T47D (cell line): ENCODE results near the gene IGDCC3.

ENCODE experiments used
- DNase-seq, 2 experiments: peaks; one replicate each; pipeline versions ENCODE4 v3.0.0 to v3.0.0-alpha.2; 2011 to 2012; ENCODE audit warnings: low read depth in 1 of 2, low spot score in 1 of 2
- JUND ChIP-seq: IDR thresholded peaks from 2 replicates; pipeline ENCODE4 v1.6.1; 2012; ENCODE audit warnings: low read depth
- in situ Hi-C: cut with HindIII; loops from 2 replicates; pipeline ENCODE4 v1.10.0; 2016; ENCODE audit warnings: low sequenced_read_pairs, low pct_unique_long_range_greater_than_20kb

The IGDCC3 gene

DNA sequence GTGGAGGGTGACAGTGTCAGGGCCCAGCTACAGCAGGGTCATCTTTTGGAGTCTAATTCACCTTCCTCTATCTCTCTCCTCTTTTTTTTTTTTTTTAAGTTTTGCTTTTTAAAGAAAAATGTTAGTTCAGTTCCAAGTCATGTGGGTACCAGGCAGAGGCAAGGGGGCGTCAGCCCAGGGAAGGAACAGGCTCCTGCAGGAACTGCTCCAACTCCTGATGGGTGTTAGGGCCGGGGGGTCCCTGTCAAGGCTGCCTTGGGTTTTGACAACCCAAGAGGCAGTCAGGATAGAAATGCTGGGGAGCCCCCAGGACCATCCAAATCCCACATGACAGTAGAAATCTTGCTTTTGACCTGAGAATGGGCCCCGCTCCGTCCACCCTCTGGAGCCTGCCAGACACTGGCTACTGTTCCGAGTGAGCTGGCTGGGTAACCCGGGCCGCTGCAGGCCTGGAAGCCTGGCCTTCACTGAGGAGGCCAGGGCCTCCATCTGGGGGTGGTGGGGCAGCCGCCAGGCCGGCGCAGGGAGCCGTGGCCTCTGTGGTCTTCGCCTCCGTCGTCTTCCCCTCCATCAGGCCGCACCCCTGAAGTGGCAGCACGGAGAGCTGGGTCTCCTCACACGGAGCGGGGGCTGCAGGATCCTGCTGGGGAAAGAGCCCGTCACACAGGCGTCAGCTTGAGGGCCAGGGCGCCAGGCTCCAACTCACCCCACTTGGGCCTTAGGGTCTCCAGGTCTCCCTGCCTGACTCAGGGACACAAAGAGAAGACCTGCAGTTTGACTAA, 49.1 kb downstream of the IGDCC3 start:
- no peak for TF ChIP-seq JUND
- in situ Hi-C loops: no loop called here

DNA sequence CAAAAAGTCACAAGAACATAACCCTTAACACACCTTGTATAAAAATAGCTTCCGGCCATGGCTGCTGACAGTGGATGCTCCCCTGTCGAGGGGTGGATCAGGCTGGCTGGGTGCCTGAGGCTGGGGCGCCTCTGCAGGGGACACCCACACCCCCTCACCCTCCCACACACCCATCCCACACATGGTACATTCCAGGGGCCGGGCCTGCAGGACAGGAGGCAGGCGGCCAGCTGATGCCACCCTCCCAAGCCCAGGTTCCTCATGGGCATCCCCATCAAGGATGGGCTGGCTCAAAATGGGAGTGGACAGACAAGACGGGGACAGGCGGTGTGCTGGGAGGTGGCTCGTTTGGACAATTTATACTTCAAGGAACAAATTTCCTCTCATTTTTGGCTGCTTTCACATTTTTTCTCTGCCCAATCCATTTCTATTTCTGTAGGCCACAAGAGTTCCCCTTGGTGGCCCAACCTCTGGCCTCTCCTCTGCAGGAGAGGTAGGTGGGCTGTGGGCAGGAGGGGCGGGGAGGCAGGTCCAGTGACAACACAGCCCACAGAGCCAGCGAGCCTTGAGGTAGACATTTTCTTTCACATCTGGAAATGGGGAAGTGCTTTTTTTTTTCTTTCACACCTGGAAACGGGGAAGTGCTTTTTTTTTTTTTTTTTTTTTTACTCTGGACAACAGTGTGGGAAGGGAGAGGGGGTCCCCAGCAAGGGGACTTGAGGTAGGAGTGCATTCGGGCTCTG, 50.0 kb downstream of the IGDCC3 start:
- no peak for DNase-seq
- in situ Hi-C loops: no loop called here
- TF ChIP-seq JUND: no peak

More for the DNA sequence above, 49.1 kb downstream of the IGDCC3 start:
- DNase-seq: no peak

DNA sequence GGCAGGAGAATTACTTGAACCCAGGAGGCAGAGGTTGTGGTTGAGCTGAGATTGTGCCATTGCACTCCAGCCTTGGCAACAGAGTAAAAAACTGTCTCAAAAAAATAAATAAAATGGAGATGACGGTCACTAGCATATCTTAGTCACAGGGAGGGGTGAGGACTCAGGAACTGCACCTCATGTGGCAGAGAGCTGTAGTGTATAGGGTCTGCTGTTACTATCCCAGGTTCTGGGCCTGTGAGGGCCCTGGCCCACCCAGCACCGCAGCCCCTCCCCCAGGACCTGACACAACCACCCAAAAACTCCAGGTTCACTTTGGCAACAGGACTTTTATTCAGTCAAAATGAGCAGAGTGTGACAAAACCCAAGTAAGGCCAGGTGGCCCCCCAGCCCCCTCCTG, 51.0 kb downstream of the IGDCC3 start:
- in situ Hi-C loops: no loop called here

DNA sequence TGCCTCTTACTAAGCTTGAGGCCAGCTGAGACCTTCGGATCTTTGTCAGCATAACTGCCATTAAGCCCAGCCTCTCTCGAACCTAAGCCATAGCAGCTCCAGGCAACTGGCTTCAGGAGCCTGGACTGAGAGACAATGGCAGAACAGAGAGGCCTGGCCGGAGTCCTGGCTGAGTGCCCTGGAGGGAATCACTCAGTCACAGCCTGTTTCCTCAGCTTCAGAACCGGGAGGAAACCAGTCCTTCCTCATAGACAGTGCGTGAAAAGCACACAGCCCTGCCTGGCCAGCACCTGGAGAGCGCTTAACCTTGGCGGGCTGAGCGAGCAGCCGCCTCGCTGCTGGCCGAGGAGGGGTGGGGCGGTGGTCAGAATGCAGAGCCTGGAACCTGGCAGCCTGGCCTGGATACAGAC, 51.7 kb downstream of the IGDCC3 start:
- TF ChIP-seq JUND: no peak
- in situ Hi-C loops: no loop called here
- peak; percentile 52 to 63 for DNase-seq

More for the DNA sequence above, 51.0 kb downstream of the IGDCC3 start:
- TF ChIP-seq JUND: no peak
- no peak for DNase-seq

DNA sequence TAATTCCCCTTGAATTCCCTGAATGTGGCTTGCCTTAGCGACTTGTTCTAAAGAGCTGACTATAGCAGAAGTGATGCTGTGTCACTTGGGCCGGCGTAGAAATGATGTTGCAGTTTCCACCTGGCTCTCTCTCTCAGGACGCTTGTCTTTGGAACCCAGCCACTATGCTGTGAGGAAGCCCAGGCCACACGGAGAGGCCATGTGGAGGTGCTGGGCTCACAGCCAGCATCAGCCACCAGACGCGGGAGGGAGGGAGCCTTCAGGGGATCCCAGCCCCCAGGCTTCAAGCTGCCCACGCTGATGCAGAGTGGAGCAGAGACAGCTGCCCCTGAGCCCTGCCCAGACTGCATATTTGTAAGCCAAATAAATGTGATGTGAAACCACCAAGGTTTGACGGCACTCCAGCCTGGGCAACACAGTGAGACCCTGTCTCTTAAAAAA, 54.7 kb downstream of the IGDCC3 start:
- TF ChIP-seq JUND: no peak
- DNase-seq: no peak
- in situ Hi-C loops: no loop called here

DNA sequence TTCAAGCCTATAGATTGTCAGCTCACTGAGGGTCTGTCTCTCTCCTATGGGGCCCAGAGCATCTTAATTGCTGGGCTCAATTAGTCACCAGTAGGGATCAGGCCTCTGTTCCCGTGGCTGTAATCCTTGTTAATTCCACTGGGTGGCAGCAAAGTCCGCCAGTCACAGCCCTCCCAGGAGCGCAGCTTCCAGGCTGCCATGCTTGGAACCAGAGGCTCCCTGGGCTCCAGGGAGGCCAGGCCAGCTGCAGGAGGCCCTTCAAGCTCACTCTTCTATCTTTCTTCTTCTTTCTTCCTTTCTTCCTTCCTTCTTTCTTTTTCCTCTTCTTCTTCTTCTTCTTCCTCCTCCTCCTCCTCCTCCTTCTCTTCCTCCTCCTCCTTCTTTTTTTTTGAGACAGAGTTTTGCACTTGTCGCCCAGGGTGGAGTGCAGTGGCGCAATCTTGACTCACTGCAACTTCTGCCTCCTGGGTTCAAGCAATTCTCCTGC, 58.9 kb downstream of the IGDCC3 start:
- in situ Hi-C loops: no loop called here
- no peak for TF ChIP-seq JUND
- peak; percentile 82 for DNase-seq

DNA sequence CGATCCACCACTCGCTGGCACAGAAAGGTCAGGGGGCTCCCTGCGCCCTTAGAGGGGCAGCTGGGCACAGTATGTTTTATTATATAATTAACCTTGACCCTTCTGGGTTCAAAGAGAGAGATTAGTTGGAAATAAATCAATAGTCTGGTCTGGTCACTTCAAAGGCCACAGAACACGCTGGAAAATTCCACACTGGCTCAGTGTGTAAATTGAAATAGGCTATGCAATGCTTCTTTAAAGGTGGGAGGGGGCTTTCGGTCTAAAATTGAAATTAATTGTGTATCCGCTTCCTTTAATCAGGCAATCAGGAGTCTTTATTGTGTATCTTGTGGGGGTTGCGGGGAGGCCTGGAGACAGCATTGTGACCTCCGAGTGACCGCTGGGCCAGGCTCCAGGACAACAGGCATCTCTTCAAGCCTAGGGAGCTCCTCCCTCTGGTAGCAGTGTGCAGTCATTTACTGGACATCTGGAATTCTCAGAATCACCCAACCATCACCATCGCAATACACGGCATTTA, 65.3 kb downstream of the IGDCC3 start:
- in situ Hi-C loops: no loop called here
- no peak for DNase-seq
- no peak for TF ChIP-seq JUND

DNA sequence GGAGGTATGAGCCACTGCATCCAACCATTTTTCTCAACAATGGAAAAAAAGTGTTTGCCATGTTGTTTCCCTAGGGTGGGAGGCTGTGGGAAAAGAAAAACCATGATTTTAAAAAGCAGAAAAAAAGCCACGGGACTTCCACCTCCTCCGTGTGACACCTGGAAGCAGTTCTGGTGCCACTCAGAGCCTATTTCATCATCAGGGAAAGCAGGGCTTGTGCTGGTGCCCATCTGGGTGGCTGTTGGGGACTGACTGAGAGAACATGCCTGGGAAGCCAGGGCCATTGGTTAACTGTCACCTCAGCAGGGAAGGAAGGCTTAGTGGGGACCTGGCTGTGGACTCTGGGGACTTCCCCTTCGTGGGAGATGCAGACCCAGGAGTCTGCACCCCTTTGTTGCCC, 66.0 kb downstream of the IGDCC3 start:
- TF ChIP-seq JUND: no peak
- DNase-seq: no peak
- in situ Hi-C loops: no loop called here

DNA sequence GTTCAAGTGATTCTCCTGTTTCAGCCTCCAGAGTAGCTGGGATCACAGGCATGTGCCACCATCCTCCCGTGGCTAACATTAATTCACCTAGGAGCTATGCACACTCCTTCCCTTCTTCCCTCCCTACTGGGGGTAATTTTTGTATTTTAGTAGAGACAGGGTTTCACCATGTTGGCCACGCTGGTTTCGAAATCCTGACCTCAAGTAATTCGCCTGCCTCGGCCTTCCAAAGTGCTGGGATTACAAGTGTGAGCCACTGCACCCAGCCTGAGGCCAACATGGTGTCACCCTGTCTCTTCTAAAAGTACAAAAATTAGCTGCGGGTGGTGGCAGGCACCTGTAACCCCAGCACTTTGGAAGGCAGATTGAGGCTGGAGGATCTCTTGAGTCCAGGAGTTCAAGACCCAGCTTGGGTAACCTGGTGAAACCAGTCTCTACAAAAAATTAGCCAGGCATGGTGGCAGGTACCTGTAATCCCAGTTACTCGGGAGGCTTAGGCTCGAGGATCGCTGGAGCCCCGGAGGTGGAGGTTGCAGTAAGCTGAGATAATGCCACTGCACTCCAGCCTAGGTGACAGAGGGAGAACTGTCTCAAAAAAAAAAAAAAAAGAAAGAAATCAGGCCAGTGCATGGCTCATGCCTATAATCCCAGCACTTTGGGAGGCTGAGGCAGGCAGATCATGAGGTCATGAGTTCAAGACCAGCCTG, 67.2 kb downstream of the IGDCC3 start:
- no peak for DNase-seq
- no peak for TF ChIP-seq JUND
- in situ Hi-C loops: no loop called here

DNA sequence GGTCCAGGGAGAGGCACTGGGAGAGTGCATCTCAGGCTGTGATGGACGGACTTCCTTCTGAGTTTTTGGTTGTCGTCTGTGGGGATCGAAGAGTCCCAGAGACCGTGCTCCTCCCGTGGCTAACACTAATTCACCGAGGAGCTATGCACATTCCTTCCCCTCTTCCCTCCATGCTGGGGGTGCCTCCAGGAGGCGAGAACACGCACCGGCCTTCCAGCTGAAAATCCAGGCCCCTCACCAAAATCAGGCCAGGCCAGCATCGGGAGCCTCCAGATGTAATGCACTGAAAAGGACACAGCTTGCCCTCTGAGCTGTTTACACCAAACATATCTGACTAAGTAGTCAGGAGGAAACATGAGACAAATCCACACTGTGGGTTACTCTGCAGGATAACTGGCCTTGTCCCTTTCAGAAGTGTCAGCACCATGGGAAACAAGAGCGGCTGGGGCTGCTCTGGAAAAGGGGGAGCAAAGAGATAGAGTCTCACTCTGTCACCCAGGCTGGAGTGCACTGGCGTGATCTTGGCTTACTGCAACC, 67.9 kb downstream of the IGDCC3 start:
- in situ Hi-C loops: no loop called here

DNA sequence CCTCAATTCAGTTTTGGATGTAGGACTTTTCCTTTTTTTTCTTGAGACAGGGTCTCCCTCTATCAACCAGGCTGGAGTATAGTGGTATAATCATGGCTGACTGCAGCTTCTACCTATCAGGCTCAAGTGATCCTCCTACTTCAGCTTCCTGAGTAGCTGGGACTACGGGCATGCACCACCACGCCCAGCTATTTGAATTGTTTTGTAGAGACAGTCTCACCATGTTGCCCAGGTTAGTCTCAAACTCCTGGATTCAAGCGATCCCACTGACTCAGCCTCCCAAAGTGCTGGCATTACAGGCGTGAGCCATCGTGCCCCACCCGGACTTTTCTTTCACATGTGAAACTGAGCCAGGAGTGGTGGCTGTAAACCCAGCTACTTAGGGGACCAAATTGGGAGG, 69.8 kb downstream of the IGDCC3 start:
- no peak for DNase-seq
- in situ Hi-C loops: no loop called here
- no peak for TF ChIP-seq JUND

More for the DNA sequence above, 67.9 kb downstream of the IGDCC3 start:
- DNase-seq: no peak
- no peak for TF ChIP-seq JUND

DNA sequence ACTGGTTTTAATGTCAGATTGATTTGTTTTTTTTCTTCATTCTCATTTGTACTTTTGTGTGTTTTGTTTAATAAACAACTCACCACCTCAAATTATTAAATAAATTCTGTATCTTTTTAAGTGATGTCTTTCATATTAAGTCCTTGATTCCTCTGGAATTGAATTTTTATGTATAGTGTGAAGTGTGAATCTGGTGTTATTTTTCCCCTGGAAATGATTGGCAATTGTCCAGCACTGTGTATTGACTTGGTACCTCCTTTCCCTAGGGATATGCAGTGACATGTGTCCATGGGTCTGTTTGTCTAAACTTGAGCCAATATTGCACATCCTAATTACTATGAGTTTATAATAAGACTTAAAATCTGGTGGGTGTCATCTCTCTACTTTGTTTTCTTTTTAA, 71.3 kb downstream of the IGDCC3 start:
- no peak for DNase-seq
- in situ Hi-C loops: no loop called here
- no peak for TF ChIP-seq JUND

DNA sequence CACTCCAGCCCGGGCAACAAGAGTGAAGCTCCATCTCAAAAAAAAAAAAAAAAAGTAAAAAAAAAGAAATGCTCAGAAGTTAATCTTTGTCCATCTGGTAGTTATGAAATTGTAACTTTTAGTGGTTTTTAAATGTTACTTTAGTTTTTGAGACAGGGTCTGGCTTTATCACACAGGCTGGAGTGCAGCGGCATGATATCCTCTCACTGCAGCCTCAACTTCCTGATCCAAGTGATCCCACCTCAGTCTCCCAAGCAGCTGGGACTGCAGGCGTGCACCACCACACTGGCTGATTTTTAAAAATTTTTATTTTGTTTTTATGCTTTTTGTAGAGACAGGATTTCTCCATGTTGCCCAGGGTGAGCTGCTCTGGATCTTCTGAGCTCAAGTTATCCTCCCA, 72.0 kb downstream of the IGDCC3 start:
- DNase-seq: no peak
- no peak for TF ChIP-seq JUND
- in situ Hi-C loops: no loop called here
